GM12878 (cell line): ENCODE measurements around the gene CCDC112. TPM values are rescaled to one million over a fixed set of nuclear protein-coding genes. Genes with fewer than 3 reads are reported as not detected.
A peak's percentile ranks its signal among the peaks of the same experiment; 100 is the strongest.

Source experiments
- ATAC-seq: fragments of 200-7000 bp; cut with Tn5 transposase; 3 replicates; pipeline ENCODE4 v1.9.1; 2020; ENCODE audit warnings: mild to moderate bottlenecking, moderate library complexity
- BruUV-seq: library from RNA; stranded (reverse); fragments of 400-500 nt; replicated peaks from 2 replicates; lab custom pipeline; 2021; lab: Mats Ljungman, UMichigan
- CTCF ChIA-PET: fragments of 300-600 bp; sonication (Branson Sonifier 250); formaldehyde crosslinking; extraction: SDS; loops from one replicate; lab custom pipeline; 2021; ENCODE audit warnings: inconsistent platforms; lab: Yijun Ruan, JAX
- POLR2A ChIA-PET: fragments of 350-600 bp; formaldehyde crosslinking; extraction: SDS; loops from one replicate; lab custom pipeline; 2021; ENCODE audit warnings: inconsistent platforms; lab: Charles Lee
- RAD21 ChIA-PET: fragments of 300-600 bp; sonication (Branson Sonifier 250); formaldehyde crosslinking; loops from one replicate; lab custom pipeline; 2023; ENCODE audit warnings: antibody characterized with exemption; ENCODE audit not compliant: unreplicated experiment; lab: Charles Lee
- SMC1A ChIA-PET: fragments of 300-600 bp; sonication (Branson Sonifier 250); formaldehyde crosslinking; loops from one replicate; lab custom pipeline; 2023; ENCODE audit not compliant: unreplicated experiment, uncharacterized antibody; lab: Charles Lee
- DNase-seq: peaks from one replicate; pipeline ENCODE4 v3.0.0-alpha.2; 2011; ENCODE audit warnings: low read depth, low spot score
- FAIRE-seq: peaks from 3 replicates; lab custom pipeline; 2011; peaks lifted over from hg19 to GRCh38; lab: Jason Lieb, UNC
- H2AFZ ChIP-seq: 2 replicates; pipeline ENCODE4 v1.6.0; 2011; ENCODE audit warnings: low read depth, low read length, control low read depth; ENCODE audit not compliant: control insufficient read depth
- H3K27ac ChIP-seq: 2 replicates; pipeline ENCODE4 v1.5.1; 2011; ENCODE audit warnings: control low read depth; ENCODE audit not compliant: control insufficient read depth, insufficient read depth
- H3K27me3 ChIP-seq, 2 experiments: replicated peaks in 1 of 2; 2 replicates each; pipeline versions ENCODE4 v1.6.0 to v1.6.1; 2011; ENCODE audit warnings: low read length in 1 of 2; ENCODE audit not compliant: control insufficient read depth in 2 of 2, insufficient read depth in 2 of 2
- H3K36me3 ChIP-seq, 2 experiments: 2 replicates each; pipeline ENCODE4 v1.5.1; 2011; ENCODE audit warnings: low read length in 1 of 2; ENCODE audit not compliant: control insufficient read depth in 2 of 2, insufficient read depth in 2 of 2
- H3K4me1 ChIP-seq: 2 replicates; pipeline ENCODE4 v1.6.1; 2011; ENCODE audit warnings: mild to moderate bottlenecking, low read length, moderate library complexity, mixed read lengths; ENCODE audit not compliant: control insufficient read depth, insufficient read depth
- H3K4me2 ChIP-seq: 2 replicates; pipeline ENCODE4 v1.6.0; 2011; ENCODE audit warnings: control low read depth; ENCODE audit not compliant: control insufficient read depth, insufficient read depth
- H3K4me3 ChIP-seq: fragments of 200-600 bp; sonication (generic); 2 replicates; pipeline ENCODE4 v1.5.1; 2016
- H3K79me2 ChIP-seq: 2 replicates; pipeline ENCODE4 v1.6.0; 2011; ENCODE audit warnings: low read length; ENCODE audit not compliant: control insufficient read depth, insufficient read depth
- H3K9ac ChIP-seq: 2 replicates; pipeline ENCODE4 v1.8.0; 2011; ENCODE audit warnings: low read length, control low read depth, mixed read lengths; ENCODE audit not compliant: control insufficient read depth, insufficient read depth
- H3K9me3 ChIP-seq: replicated peaks from 3 replicates; pipeline ENCODE4 v1.5.1; 2011; ENCODE audit warnings: mild to moderate bottlenecking, low read length; ENCODE audit not compliant: control insufficient read depth, insufficient read depth
- H4K20me1 ChIP-seq: 2 replicates; pipeline ENCODE4 v1.6.0; 2011; ENCODE audit not compliant: control insufficient read depth, insufficient read depth
- BACH1 ChIP-seq: fragments of 450-650 bp; IDR thresholded peaks from 2 replicates; pipeline ENCODE4 v1.6.1; 2017; ENCODE audit warnings: mild to moderate bottlenecking, borderline replicate concordance
- CBX5 ChIP-seq: sonication (generic); IDR thresholded peaks from 2 replicates; pipeline ENCODE4 v1.6.1; 2016; ENCODE audit warnings: low read depth, moderate library complexity, mild to moderate bottlenecking, inconsistent platforms
- HDAC6 ChIP-seq: fragments of 200-600 bp; sonication (generic); IDR thresholded peaks from one replicate; pipeline ENCODE4 v1.8.0; 2017; ENCODE audit warnings: antibody characterized with exemption; ENCODE audit not compliant: unreplicated experiment
- KLF5 ChIP-seq: fragments of 450-650 bp; IDR thresholded peaks from 2 replicates; pipeline ENCODE4 v1.6.1; 2014; ENCODE audit warnings: mild to moderate bottlenecking; ENCODE audit not compliant: partially characterized antibody
- NR2C1 ChIP-seq: fragments of 450-650 bp; IDR thresholded peaks from 2 replicates; pipeline ENCODE4 v1.6.1; 2017; ENCODE audit warnings: antibody characterized with exemption, mild to moderate bottlenecking, moderate library complexity
- NR2F1 ChIP-seq: fragments of 450-650 bp; conservative IDR thresholded peaks from 2 replicates; pipeline ENCODE4 v1.6.1; 2017; ENCODE audit warnings: mild to moderate bottlenecking
- POU2F2 ChIP-seq: IDR thresholded peaks from 3 replicates; pipeline ENCODE4 v1.6.1; 2011; ENCODE audit warnings: low read depth, mild to moderate bottlenecking, low read length, borderline replicate concordance
- SIN3A ChIP-seq: IDR thresholded peaks from 2 replicates; pipeline ENCODE4 v1.6.1; 2012; ENCODE audit warnings: low read depth, low read length, improper control_type of control experiment
- SMAD5 ChIP-seq: IDR thresholded peaks from 2 replicates; pipeline ENCODE4 v1.6.1; 2016; ENCODE audit warnings: antibody characterized with exemption, low read depth
- SPI1 ChIP-seq: IDR thresholded peaks from 2 replicates; pipeline ENCODE4 v1.6.1; 2011; ENCODE audit warnings: low read depth, mild to moderate bottlenecking, low read length, moderate library complexity, borderline replicate concordance; ENCODE audit not compliant: insufficient read depth
- SREBF1 ChIP-seq: IDR thresholded peaks from 2 replicates; pipeline ENCODE4 v1.6.1; 2012; ENCODE audit warnings: mild to moderate bottlenecking, low read length
- SRF ChIP-seq, 2 experiments: IDR thresholded peaks; 2 replicates each; pipeline ENCODE4 v1.6.1; 2011; ENCODE audit warnings: low read depth in 2 of 2, low read length in 2 of 2, mild to moderate bottlenecking in 1 of 2, moderate library complexity in 1 of 2
- ZBED1 ChIP-seq: IDR thresholded peaks from 2 replicates; pipeline ENCODE4 v1.6.1; 2016; ENCODE audit warnings: borderline replicate concordance
- ZBTB33 ChIP-seq: fragments of 450-650 bp; IDR thresholded peaks from 2 replicates; pipeline ENCODE4 v1.6.1; 2017; ENCODE audit warnings: mild to moderate bottlenecking
- ZNF384 ChIP-seq: IDR thresholded peaks from 2 replicates; pipeline ENCODE4 v1.6.1; 2012; ENCODE audit warnings: low read depth, mild to moderate bottlenecking, low read length, improper control_type of control experiment, borderline replicate concordance
- WGBS: methylation state at CpG from one replicate; pipeline ENCODE4 v1.1.6; 2016; ENCODE audit warnings: low lambda C conversion rate; ENCODE audit not compliant: insufficient replicate concordance, insufficient coverage; ENCODE audit errors: missing lambda C conversion rate; 5-methylcytosine and 5-hydroxymethylcytosine counted together
- in situ Hi-C: fragments of 300-500 bp; cut with MboI; formaldehyde crosslinking; loops from 9 replicates; pipeline ENCODE4 v1.14.3; 2018; ENCODE audit warnings: mixed read lengths
- intact Hi-C: fragments of 100-400 bp; cut with micrococcal nuclease; formaldehyde crosslinking; loops from one replicate; pipeline ENCODE4 v1.14.2; 2022; ENCODE audit not compliant: unreplicated experiment
- polyA plus RNA-seq, 11 experiments: library from polyadenylated mRNA; depleted of rRNA in 4 of 11; unstranded in 6 of 11; stranded (reverse) in 5 of 11; fragments of >200 nt; fragmentation: Nextera tagmentation in 4 of 11; fragmentation: Illumina TruSeq in 1 of 11; extraction: Ambion mirVana in 4 of 11; extraction: Trizol in 1 of 11; gene quantifications; 1 replicate in 1 of 11; 2 replicates in 10 of 11; pipeline versions ENCODE4 v1.2.1 to v1.2.3, GENCODE V29; 2011 to 2016; ENCODE audit warnings: inconsistent platforms in 2 of 11, missing spikeins in 2 of 11, low read depth in 1 of 11
- total RNA-seq, 4 experiments: library from RNA; depleted of rRNA in 3 of 4; stranded (reverse); fragments of >200 nt in 3 of 4; fragmentation: Illumina TruSeq in 1 of 4; extraction: Trizol in 1 of 4; gene quantifications; 2 replicates each; pipeline versions ENCODE4 v1.2.1 to v1.2.3, GENCODE V29; 2013 to 2021

CCDC112 gene
- total and polyA plus RNA-seq, 10 of the 15 experiments (the other 5 are each of a cell fraction or from before 2014, with no cell fraction given), result 0.12 to 2.0 (median 0.58) TPM

GRCh38 chr5:115306011-115306536 lies 9.6 kb upstream of the CCDC112 start:
- BruUV-seq, result no TSS peak
- no peaks in the 10 kb centered on the region for H3K4me1 ChIP-seq
- H3K9me3 ChIP-seq, result no peaks in the 10 kb centered on the region
- no peak for TF ChIP-seq SIN3A
- TF ChIP-seq POU2F2, result 0 out of 3 replicates have a peak, but pooled peaks have one; percentile 23
- peak; percentile 76 to 88; a peak in 3 of 4 replicates for TF ChIP-seq SRF (IDR thresholded peaks at IDR 0.05; ENCODE audit: low read depth in 2 of 2, low read length in 2 of 2)
- H3K4me3 ChIP-seq, result no peak overlapping the region
- ChIA-PET RAD21 (interaction anchor here (1.2 to 7.9 kb wide), 5 partner anchors 10 to 284 kb away, joined by 4 to 59 read pairs (median 24); no protein-coding TSS in a partner anchor), SMC1A (interaction anchor here (0.7 to 9.1 kb wide), 7 partner anchors 10 to 408 kb away, joined by 3 to 156 read pairs (median 4); no protein-coding TSS in a partner anchor), POLR2A (no interaction called here), CTCF (interaction anchor here (1.4 to 8.9 kb wide), 6 partner anchors 14 to 284 kb away, joined by 3 to 85 read pairs (median 28); no protein-coding TSS in a partner anchor)
- DNase-seq (no peak), FAIRE-seq (no peak), ATAC-seq (no peak)
- H2AFZ ChIP-seq, result no peak overlapping the region
- no peaks in the 10 kb centered on the region for H3K36me3 ChIP-seq
- no peak overlapping the region for H3K27ac ChIP-seq
- no peak overlapping the region for H3K9ac ChIP-seq
- in situ Hi-C loops (no loop called here), intact Hi-C loops (loop anchor here (5.0 kb wide), 2 partner anchors 209 to 761 kb away; no protein-coding TSS in a partner anchor)
- H3K79me2 ChIP-seq, result no peaks in the 10 kb centered on the region
- peaks cover 0 to 1% of the 10 kb centered on the region in 2 experiments; a peak in 1 of 4 replicates for H3K27me3 ChIP-seq
- no peak overlapping the region for H3K4me2 ChIP-seq
- no peaks in the 10 kb centered on the region for H4K20me1 ChIP-seq
- WGBS, result 77% methylated on average over 1 of the region's 1 CpG

- POLR2A ChIA-PET, result interaction anchor here (0.6 kb wide), 2 partner anchors 17 to 45 kb away, joined by 3 to 4 read pairs; no protein-coding TSS in a partner anchor
- no peak overlapping the region for H3K27ac ChIP-seq
- no peak overlapping the region for H3K4me2 ChIP-seq
- ATAC-seq (no peak), DNase-seq (no peak), FAIRE-seq (no peak)
- in situ Hi-C loops, result no loop called here
- intact Hi-C loops, result no loop called here
- no peaks in the 10 kb centered on the region for H3K4me1 ChIP-seq
- H3K4me3 ChIP-seq, result no peak overlapping the region
- H3K9ac ChIP-seq, result no peak overlapping the region
- TF ChIP-seq SRF (IDR thresholded peaks at IDR 0.05; ENCODE audit: low read depth in 2 of 2, low read length in 2 of 2), result no peak
- TF ChIP-seq ZBED1, result no peak
- no peak for TF ChIP-seq ZBTB33
- TF ChIP-seq NR2C1, result no peak
- TF ChIP-seq SPI1, result no peak
- no peak for TF ChIP-seq HDAC6
- TF ChIP-seq SMAD5, result no peak
- TF ChIP-seq CBX5, result no peak
- TF ChIP-seq ZNF384, result no peak
- TF ChIP-seq BACH1, result no peak
- TF ChIP-seq KLF5, result no peak
- TF ChIP-seq SREBF1, result no peak
- TF ChIP-seq NR2F1, result no peak
- no peaks in the 10 kb centered on the region for H4K20me1 ChIP-seq
- WGBS, result 93% methylated on average over 1 of the region's 1 CpG
- RAD21 ChIA-PET, result interaction anchor here (1.5 to 7.9 kb wide), 2 partner anchors 270 to 285 kb away, joined by 4 to 41 read pairs; no protein-coding TSS in a partner anchor
- H3K27me3 ChIP-seq, result peaks cover 0 to 1% of the 10 kb centered on the region in 2 experiments; a peak in 1 of 4 replicates
- no peaks in the 10 kb centered on the region for H3K36me3 ChIP-seq
- H3K9me3 ChIP-seq, result no peaks in the 10 kb centered on the region
- SMC1A ChIA-PET, result interaction anchor here (0.6 to 6.6 kb wide), 7 partner anchors 9 to 344 kb away, joined by 3 to 39 read pairs (median 4); no protein-coding TSS in a partner anchor
- no TSS peak for BruUV-seq
- H2AFZ ChIP-seq, result no peak overlapping the region
- CTCF ChIA-PET, result interaction anchor here (0.6 to 8.9 kb wide), 8 partner anchors 15 to 764 kb away, joined by 3 to 85 read pairs (median 4); no protein-coding TSS in a partner anchor
- no peaks in the 10 kb centered on the region for H3K79me2 ChIP-seq
Measured at GRCh38 chr5:115304496-115304895, 8.0 kb upstream of the CCDC112 start.
